GM21423 (cell line): ENCODE measurements around the gene MYEOV.
A peak's percentile ranks its signal among the peaks of the same experiment; 100 is the strongest.

ENCODE experiments used
- ATAC-seq: cut with Tn5 transposase; IDR thresholded peaks from one replicate; pipeline ENCODE4 v1.9.1; 2021; ENCODE audit warnings: mild to moderate bottlenecking, moderate library complexity; ENCODE audit not compliant: unreplicated experiment

MYEOV gene

GRCh38 chr11:69314555-69314954, 20.6 kb downstream of the MYEOV start:
- no peak for ATAC-seq

- no peak for ATAC-seq
Observed at GRCh38 chr11:69316956-69317355, 23.0 kb downstream of the MYEOV start.

- no peak for ATAC-seq
Observed at GRCh38 chr11:69317401-69318092, 23.6 kb downstream of the MYEOV start.

- no peak for ATAC-seq
Observed at GRCh38 chr11:69318093-69318420, 24.1 kb downstream of the MYEOV start.

- no peak for ATAC-seq
Observed at GRCh38 chr11:69319255-69320106, 25.5 kb downstream of the MYEOV start.

DNA sequence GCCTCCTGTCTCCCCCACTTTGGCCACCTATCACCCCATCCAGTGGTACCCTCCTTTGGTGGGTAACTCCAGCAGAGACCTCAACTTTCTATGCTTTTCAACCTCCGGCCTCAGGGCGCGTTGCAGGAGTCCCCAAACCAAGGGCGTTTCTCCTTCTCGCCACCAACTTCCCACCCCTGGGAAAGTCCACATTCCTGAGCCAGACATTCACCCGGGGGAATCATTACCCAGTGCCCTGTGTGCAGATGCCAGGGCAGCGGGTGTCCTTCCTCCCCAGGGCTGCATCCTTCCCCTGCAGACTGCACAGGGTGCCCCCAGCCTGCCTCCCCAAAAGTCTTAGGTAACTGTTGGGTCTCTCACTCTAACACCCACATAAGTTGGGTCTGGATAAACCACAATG, 26.4 kb downstream of the MYEOV start:
- no peak for ATAC-seq

DNA sequence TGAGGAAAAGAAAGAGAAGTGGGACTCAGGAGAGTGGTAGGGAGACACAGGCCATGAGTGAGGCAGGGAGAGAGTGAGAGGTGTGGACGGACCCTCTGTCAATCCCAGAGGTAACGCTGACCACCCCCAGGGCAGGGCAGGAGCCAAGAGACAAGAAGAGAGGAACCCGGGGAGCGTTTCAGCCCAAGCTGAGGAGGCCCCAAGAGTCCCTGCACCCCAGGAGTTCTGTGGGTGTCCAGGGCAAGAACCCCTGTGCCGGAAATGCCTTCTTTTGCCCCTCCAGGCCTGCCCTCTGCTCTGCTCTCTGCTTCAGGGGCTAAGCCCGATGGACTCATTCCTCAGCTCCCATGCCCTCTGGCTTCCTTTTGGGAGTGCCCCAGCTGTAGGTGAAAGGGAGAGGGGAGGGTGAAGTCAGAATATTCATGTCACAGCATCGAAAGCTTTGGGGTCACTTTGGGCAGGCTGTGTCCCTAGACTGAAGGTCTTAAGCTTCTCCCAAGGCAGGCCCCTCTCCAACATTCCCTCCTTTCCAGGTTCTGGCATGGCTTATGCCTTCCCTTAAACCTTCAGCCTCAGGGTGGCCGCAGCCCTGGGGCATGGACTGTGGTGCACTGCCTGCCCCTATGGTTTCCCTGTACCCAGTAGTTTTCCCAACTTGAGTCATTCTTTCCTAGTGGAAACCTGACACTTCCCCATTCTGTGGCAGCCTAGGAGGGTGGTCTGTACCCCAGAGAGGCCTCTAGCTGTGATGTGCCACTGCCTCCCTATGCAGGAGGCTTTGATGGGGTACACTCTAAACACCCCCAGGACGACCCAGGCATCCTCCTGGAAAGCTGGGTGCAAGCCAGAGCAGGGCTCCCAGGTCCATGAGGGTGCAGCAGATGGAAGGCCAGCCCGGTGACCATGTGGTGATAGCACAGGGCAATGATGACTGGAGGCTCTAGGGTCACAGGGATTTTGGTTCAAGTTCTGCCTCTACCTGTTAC, 27.1 kb downstream of the MYEOV start:
- no peak for ATAC-seq

- ATAC-seq, result no peak
Observed at GRCh38 chr11:69321877-69322361, 28.0 kb downstream of the MYEOV start.

DNA sequence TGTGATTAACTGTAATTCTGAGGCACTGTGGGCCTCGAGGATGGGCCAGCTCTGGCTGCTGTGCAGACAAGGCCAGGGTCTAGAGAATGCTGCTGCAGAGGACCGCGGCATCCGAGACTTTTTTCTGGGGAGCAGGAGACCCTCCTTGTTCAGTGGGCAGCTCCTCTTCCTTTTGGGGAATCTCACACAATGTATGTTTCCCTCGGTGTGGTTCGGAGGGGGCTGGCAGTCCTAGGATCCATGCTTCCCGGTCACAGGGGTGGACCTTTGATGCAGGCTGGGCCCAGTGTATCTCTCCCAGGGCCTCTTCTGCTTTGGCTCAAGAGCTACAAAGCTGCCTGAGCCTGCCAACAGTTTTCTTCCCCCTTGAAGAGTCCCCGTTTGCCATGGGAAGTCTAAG, 31.5 kb downstream of the MYEOV start:
- no peak for ATAC-seq

DNA sequence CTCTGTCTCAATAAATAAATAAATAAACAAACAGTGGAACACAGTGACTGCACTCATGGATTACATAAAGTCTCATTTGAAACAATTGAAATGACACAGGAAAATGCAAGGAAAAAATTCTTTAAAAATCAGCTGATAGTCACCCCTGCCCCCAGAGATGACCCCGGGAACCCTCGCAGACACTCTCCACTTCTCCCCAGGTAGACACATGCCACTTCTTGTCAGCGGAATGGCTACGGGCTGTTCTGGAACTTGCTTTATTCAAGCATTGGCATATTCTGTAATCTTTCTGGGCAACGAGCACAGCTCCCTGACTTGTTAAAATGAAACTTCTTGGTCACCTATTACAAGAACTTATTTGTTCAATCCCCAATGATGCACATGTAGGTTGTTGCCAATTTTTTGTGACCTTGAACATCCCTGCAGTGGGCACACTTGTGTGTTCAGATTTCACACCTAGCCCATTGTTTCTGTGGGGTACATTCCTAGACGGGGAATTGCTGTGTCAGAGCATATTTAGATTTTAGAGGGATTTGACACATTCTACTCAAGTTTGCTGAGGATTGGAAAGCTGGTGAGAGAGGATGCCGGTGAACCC, 32.8 kb downstream of the MYEOV start:
- no peak for ATAC-seq

GRCh38 chr11:69327741-69328191, 33.8 kb downstream of the MYEOV start:
- ATAC-seq, result no peak

- no peak for ATAC-seq
Observed at GRCh38 chr11:69328231-69328630, 34.3 kb downstream of the MYEOV start.

DNA sequence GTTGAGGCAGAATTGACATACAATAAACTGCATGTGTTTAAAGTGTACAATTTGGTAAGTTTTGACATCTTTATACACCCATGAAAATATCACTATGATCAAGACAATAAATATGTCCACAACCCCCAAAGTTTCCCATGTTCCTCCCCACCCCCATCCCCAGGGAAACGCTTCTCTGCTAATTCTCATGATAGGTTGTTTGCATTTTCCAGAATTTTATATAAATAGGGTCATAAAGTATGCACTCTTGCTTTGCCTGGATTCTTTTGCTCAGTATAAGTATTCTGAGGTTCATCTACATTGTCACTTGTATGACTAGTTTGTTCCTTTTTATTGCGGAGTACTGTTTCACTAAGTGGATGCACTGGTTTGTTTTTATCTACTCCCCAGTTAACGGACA, 35.6 kb downstream of the MYEOV start:
- ATAC-seq, result no peak

DNA sequence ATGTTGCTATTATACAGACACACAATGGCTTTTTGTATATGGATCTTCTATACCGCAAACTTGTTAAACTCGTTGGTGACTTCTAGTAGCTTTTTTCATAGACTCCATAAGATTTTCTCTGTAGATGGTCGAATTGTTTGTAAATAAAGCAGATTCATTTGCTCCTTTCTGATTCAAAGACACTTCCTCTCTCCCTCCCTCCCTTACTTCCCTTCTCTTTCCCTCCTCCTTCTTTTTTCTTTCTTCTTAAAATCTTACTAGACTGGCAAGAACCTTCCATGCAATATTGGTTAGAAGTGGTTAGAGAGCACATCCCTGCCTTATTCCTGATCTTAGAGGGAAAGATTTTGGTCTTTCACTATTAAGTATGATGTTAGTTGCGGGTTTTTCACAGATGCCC, 36.4 kb downstream of the MYEOV start:
- ATAC-seq, result no peak

DNA sequence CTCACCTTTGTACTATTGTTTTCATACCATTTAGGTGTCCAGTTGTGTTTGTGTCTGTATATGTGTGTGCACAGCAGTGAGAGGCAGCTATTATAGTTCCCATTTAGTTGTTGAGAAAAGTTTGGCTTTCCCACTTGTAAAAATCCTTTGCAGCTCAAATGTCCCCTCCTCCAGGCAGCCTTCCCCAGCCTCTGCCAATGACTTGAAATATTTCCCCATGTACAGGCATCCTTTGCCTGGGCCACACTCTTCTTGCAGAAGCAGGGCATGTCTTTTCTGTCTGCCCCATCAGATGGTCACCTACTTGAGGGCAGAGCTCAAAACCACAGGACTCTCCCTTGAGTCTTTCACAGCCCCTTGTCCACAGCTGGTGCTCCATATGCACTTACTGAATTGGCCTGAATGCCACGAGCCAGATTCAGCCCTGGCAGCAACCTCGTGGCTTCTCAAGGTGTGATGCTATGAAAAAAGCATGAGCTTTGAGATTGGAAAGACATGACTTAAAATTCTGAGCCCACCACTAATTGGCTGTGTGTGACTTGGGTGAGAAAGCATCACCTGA, 39.3 kb downstream of the MYEOV start:
- ATAC-seq, result no peak

DNA sequence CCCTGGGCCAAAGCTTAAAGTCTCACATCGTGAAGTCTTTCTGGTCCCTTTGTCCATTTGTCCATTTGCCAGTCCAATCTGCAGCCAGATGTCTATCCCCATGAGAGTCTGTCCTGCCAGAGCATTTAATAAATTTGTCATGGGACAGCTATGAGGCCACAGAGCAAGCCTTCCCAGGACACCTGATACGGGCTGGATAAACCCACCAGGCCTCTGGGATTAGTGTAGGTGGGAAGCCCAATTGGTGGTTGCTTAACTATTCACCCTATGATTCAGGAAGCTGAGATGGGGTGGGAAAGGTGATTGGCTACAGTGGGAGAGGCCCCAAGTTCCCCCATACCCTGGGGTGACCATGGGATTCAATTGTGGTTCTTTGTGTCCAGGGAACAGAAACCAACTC, 39.9 kb downstream of the MYEOV start:
- ATAC-seq, result no peak

DNA sequence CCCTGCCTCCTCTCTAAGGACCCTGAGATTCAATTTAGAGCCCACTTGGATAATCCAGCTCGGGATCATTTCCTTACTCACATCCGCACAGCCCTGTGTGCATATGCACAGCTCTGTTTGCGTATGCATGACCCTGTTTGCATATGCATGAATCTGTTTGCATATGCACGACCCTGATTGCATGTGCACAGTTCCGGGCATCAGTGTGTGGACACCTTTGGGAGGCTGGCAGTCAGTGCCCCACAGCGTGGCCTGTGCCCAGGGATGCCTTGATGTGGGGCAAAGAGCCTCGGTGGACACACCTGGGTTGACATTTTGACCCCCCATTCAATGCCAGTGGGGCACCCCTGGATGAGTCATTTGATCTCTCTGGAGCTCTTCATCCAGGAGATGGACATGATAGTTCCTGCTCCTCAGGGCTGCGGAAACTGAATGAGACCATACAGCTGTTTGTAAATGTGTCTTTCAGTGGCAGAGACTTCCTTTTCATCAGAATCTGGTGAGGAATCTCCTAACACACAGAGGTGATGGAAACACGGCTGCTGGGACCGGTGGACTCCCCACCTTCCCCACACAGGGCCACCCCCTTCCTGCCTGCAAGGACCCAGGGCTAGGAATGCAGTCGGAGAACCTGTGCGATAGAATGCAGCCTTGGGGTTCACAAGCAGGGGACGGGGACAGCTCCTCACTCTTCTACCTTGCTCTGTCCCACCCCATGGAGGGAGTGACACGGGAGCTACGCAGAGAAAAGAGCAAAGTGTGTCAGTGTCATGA, 41.2 kb downstream of the MYEOV start:
- no peak for ATAC-seq

DNA sequence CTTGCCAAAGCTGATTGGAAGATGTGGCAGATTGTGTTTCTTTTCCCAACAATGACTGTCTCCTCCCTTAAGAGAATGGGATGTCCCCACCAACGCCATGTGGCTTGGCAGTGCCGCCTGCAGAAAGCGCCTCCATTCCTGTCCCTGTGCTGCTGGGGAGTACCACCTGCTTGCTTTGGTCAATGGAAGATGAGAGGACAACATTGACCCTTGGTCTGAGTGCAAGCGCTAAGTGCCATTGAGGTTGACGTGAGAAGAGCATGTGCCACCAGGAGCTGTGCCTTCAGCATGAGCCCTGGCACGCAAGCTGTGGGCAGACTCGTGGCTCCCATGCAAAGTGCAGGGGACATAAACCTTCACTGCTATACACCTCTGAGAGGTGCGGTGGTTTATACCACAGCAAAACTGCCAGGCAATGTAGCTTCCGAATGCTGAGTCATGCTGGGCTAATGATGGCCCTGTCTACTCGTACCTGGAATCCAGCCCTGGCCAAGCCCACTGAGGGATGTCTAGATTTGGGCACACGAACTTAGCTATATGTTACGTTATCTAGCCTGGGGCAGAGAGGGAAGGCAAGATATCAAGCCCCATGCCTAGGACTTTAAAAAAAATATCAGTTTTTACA, 41.9 kb downstream of the MYEOV start:
- ATAC-seq, result no peak

DNA sequence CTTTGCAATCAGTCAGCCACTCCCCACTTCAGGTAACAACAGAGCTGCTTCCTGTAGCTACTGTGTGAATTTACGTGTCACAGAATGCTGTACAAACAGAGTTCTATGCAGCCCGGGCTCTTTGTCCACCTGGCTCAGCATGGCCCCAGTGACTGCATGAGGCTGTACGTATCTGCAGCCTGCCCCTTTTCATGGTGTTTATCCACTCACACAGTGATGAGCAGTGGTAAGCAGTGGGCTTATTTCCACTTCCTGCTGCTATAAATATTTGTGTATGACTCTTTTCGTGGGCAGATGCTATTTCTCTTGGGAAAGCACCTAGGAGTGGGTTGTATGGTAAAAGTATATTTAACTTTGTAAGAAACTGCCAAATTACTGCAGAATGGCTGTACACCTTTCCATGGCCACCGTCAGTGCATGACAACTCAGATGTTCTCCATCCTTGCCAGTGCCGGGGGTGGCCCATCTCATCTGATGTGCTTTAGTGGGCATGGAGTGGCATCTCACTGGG, 43.3 kb downstream of the MYEOV start:
- ATAC-seq, result peak; percentile 52
